HAP-1 (cell line): ENCODE results near the gene PAGE1.
A peak's percentile ranks its signal among the peaks of the same experiment; 100 is the strongest.
"Not testable (repeated sequence)": the region's sequence is repeated elsewhere in the genome, so short reads cannot be mapped to it uniquely, and the experiment has no call there.

Source experiments
- DNase-seq, 2 experiments: peaks; one replicate each; pipeline ENCODE4 v3.0.0-alpha.2; 2016 to 2020; ENCODE audit warnings: low spot score in 2 of 2
- H3K27me3 ChIP-seq: fragments of 250-450 bp; sonication (Bioruptor Pico); 2 replicates; pipeline ENCODE4 v1.5.1; 2020; ENCODE audit warnings: low read depth, mild to moderate bottlenecking, moderate library complexity
- H3K36me3 ChIP-seq: fragments of 250-450 bp; sonication (Bioruptor Pico); replicated peaks from 2 replicates; pipeline ENCODE4 v1.5.1; 2020; ENCODE audit warnings: mild to moderate bottlenecking
- H3K4me1 ChIP-seq: fragments of 250-450 bp; sonication (Bioruptor Pico); 2 replicates; pipeline ENCODE4 v1.5.1; 2020; ENCODE audit warnings: mild to moderate bottlenecking
- H3K4me3 ChIP-seq: fragments of 250-450 bp; sonication (Bioruptor Pico); 2 replicates; pipeline ENCODE4 v1.5.1; 2020; ENCODE audit warnings: mild to moderate bottlenecking, moderate library complexity
- H3K9me3 ChIP-seq: fragments of 250-450 bp; sonication (Bioruptor Pico); 2 replicates; pipeline ENCODE4 v1.5.1; 2020; ENCODE audit warnings: mild to moderate bottlenecking, moderate library complexity
- in situ Hi-C: fragments of 300-500 bp; cut with MboI; formaldehyde crosslinking; loops from 3 replicates; pipeline ENCODE4 v1.14.3; 2020; ENCODE audit warnings: low sequenced_read_pairs, inconsistent platforms, mixed read lengths

Gene PAGE1

GRCh38 chrX:49695276-49696180 is at the start of gene PAGE1:
PAGE1 (minus strand) TSS chrX:49695984; CDS start chrX:49694770, 1,214 bp downstream.
- in situ Hi-C loops, result no loop called here
- no peaks in the 10 kb centered on the region for H3K36me3 ChIP-seq
- DNase-seq, result no peak
- H3K9me3 ChIP-seq, result no peaks in the 10 kb centered on the region
- H3K4me3 ChIP-seq, result no peak within 1 kb of the TSS
- H3K4me1 ChIP-seq, result peaks cover 4% of the 10 kb centered on the region; the same call in 1 of the 2 replicates
- H3K27me3 ChIP-seq, result no peaks in the 10 kb centered on the region; the same call in 1 of the 2 replicates

- H3K27me3 ChIP-seq, result not testable (repeated sequence)
Observed at GRCh38 chrX:49741501-49741900, 45.7 kb upstream of the PAGE1 start.

GRCh38 chrX:49727847-49728246 is 32.1 kb upstream of the PAGE1 start:
- Histone ChIP-seq H3K4me1 (no peaks in the 10 kb centered on the region), H3K27me3 (no peaks in the 10 kb centered on the region), H3K4me3 (no peak overlapping the region), H3K36me3 (no peaks in the 10 kb centered on the region), H3K9me3 (no peaks in the 10 kb centered on the region)
- no peak for DNase-seq
- in situ Hi-C loops, result no loop called here

More at GRCh38 chrX:49741501-49741900, 45.7 kb upstream of the PAGE1 start:
- H3K9me3 ChIP-seq, H3K4me3 ChIP-seq, in situ Hi-C loops, H3K4me1 ChIP-seq, H3K36me3 ChIP-seq, DNase-seq: not testable (repeated sequence)

- H3K9me3 ChIP-seq, result no peaks in the 10 kb centered on the region
- no peak overlapping the region for H3K4me3 ChIP-seq
- H3K27me3 ChIP-seq, result no peaks in the 10 kb centered on the region
- DNase-seq, result no peak
- no peaks in the 10 kb centered on the region for H3K4me1 ChIP-seq
- no peaks in the 10 kb centered on the region for H3K36me3 ChIP-seq
- in situ Hi-C loops, result no loop called here
Observed at GRCh38 chrX:49726966-49727365, 31.2 kb upstream of the PAGE1 start.

GRCh38 chrX:49725923-49726904 is 30.4 kb upstream of the PAGE1 start:
- in situ Hi-C loops, result no loop called here
- DNase-seq, result no peak

GRCh38 chrX:49725401-49725800 is 29.6 kb upstream of the PAGE1 start:
- Histone ChIP-seq H3K27me3 (no peaks in the 10 kb centered on the region), H3K4me3 (no peak overlapping the region), H3K9me3 (no peaks in the 10 kb centered on the region), H3K4me1 (peaks cover 9% of the 10 kb centered on the region), H3K36me3 (no peaks in the 10 kb centered on the region)
- in situ Hi-C loops, result no loop called here
- DNase-seq, result no peak

More at GRCh38 chrX:49725923-49726904, 30.4 kb upstream of the PAGE1 start:
- Histone ChIP-seq H3K9me3 (no peaks in the 10 kb centered on the region), H3K4me3 (no peak overlapping the region), H3K4me1 (peaks cover under 1% of the 10 kb centered on the region; the same call in 1 of the 2 replicates), H3K36me3 (no peaks in the 10 kb centered on the region), H3K27me3 (no peaks in the 10 kb centered on the region)

- H3K4me3 ChIP-seq, result not testable (repeated sequence)
Observed at GRCh38 chrX:49720106-49720505, 24.3 kb upstream of the PAGE1 start.

GRCh38 chrX:49712577-49712976 is 16.8 kb upstream of the PAGE1 start:
- H3K27me3 ChIP-seq, result no peaks in the 10 kb centered on the region
- H3K9me3 ChIP-seq, result no peaks in the 10 kb centered on the region
- no peak for DNase-seq
- peaks cover 25% of the 10 kb centered on the region for H3K4me1 ChIP-seq
- H3K36me3 ChIP-seq, result no peaks in the 10 kb centered on the region
- no peak overlapping the region for H3K4me3 ChIP-seq
- in situ Hi-C loops, result no loop called here

More at GRCh38 chrX:49720106-49720505, 24.3 kb upstream of the PAGE1 start:
- in situ Hi-C loops, H3K36me3 ChIP-seq, H3K9me3 ChIP-seq, H3K27me3 ChIP-seq: not testable (repeated sequence)
- DNase-seq, result peak; percentile 60 to 92
- H3K4me1 ChIP-seq, result peaks cover 20% of the 10 kb centered on the region

GRCh38 chrX:49710744-49711319 is 15.0 kb upstream of the PAGE1 start:
- in situ Hi-C loops, result no loop called here
- Histone ChIP-seq H3K27me3 (0 out of 2 replicates have a peak, but pooled peaks cover 4% of the 10 kb centered on the region), H3K4me3 (no peak overlapping the region), H3K4me1 (peaks cover 25% of the 10 kb centered on the region), H3K9me3 (no peaks in the 10 kb centered on the region), H3K36me3 (no peaks in the 10 kb centered on the region)
- peak; percentile 31 to 55 for DNase-seq

GRCh38 chrX:49704691-49705404 is 9.1 kb upstream of the PAGE1 start:
- no peaks in the 10 kb centered on the region for H3K36me3 ChIP-seq
- in situ Hi-C loops, result no loop called here

GRCh38 chrX:49701933-49702332 is 6.1 kb upstream of the PAGE1 start:
- Histone ChIP-seq H3K4me1 (no peaks in the 10 kb centered on the region), H3K27me3 (peaks cover 7% of the 10 kb centered on the region; the same call in 1 of the 2 replicates), H3K9me3 (no peaks in the 10 kb centered on the region), H3K4me3 (no peak overlapping the region), H3K36me3 (no peaks in the 10 kb centered on the region)
- no peak for DNase-seq
- in situ Hi-C loops, result no loop called here

More at GRCh38 chrX:49704691-49705404, 9.1 kb upstream of the PAGE1 start:
- Histone ChIP-seq H3K4me1 (peaks cover 5% of the 10 kb centered on the region), H3K9me3 (no peaks in the 10 kb centered on the region), H3K4me3 (no peak overlapping the region), H3K27me3 (peaks cover 7% of the 10 kb centered on the region; the same call in 1 of the 2 replicates)
- no peak for DNase-seq

GRCh38 chrX:49701323-49701722 is 5.5 kb upstream of the PAGE1 start:
- no peak overlapping the region for H3K4me3 ChIP-seq
- no peaks in the 10 kb centered on the region for H3K4me1 ChIP-seq
- in situ Hi-C loops, result no loop called here
- peaks cover 7% of the 10 kb centered on the region; the same call in 1 of the 2 replicates for H3K27me3 ChIP-seq
- no peaks in the 10 kb centered on the region for H3K36me3 ChIP-seq
- H3K9me3 ChIP-seq, result no peaks in the 10 kb centered on the region
- DNase-seq, result no peak
